IPS-20b (cell line): Measurements from ENCODE around the gene BCL2.
"Not testable (repeated sequence)": the region's sequence is repeated elsewhere in the genome, so short reads cannot be mapped to it uniquely, and the experiment has no call there.

Source experiments
- H3K27ac ChIP-seq: one replicate; pipeline ENCODE4 v1.5.1; 2013; ENCODE audit warnings: low read length
- H3K27me3 ChIP-seq: 2 replicates; pipeline ENCODE4 v1.6.1; 2013; ENCODE audit warnings: mild to moderate bottlenecking, low read length, inconsistent platforms; ENCODE audit not compliant: insufficient read depth
- H3K36me3 ChIP-seq: 2 replicates; pipeline ENCODE4 v1.6.1; 2013; ENCODE audit warnings: low read depth, mild to moderate bottlenecking, inconsistent platforms, low read length, moderate library complexity; ENCODE audit not compliant: insufficient read depth
- H3K4me1 ChIP-seq: 2 replicates; pipeline ENCODE4 v1.6.1; 2013; ENCODE audit warnings: mild to moderate bottlenecking, control low read depth, inconsistent platforms, low read length, moderate library complexity; ENCODE audit not compliant: insufficient read depth
- H3K4me3 ChIP-seq: 2 replicates; pipeline ENCODE4 v1.5.1; 2013; ENCODE audit warnings: mild to moderate bottlenecking, low read length, inconsistent platforms
- H3K9ac ChIP-seq: 2 replicates; pipeline ENCODE4 v1.6.1; 2013; ENCODE audit warnings: low read depth, mild to moderate bottlenecking, inconsistent platforms, low read length, moderate library complexity
- H3K9me3 ChIP-seq: 2 replicates; pipeline ENCODE4 v1.6.1; 2013; ENCODE audit warnings: mild to moderate bottlenecking, low read depth, low read length, inconsistent platforms; ENCODE audit not compliant: insufficient read depth

BCL2 gene

GRCh38 chr18:63244607-63245006 lies 75.0 kb downstream of the BCL2 start:
- H3K27ac ChIP-seq = no peak overlapping the region
- H3K27me3 ChIP-seq = no peaks in the 10 kb centered on the region
- H3K9me3 ChIP-seq = no peaks in the 10 kb centered on the region
- no peak overlapping the region for H3K9ac ChIP-seq
- no peaks in the 10 kb centered on the region for H3K36me3 ChIP-seq
- H3K4me1 ChIP-seq = no peaks in the 10 kb centered on the region
- no peak overlapping the region for H3K4me3 ChIP-seq

DNA sequence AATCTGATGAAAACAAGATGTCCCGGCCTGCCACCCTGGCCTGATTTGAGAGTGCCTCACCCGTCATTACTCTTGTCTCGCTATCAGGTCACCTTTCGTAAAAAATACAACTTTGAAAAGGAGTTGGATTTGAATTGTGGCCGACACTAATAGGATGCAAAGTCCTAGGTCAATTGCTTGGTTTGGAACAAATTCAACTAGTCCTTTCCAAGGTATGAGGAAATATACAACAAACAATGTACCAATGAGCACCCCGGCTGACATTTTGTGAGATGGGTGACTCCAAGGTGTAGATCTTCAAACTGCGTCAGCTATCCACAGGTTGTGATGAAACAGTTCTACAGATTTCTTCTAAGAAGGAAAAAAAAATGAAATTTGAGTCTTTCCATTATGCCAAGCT lies 77.8 kb downstream of the BCL2 start:
- Histone ChIP-seq H3K9ac (no peak overlapping the region), H3K36me3 (no peaks in the 10 kb centered on the region), H3K27ac (no peak overlapping the region), H3K9me3 (no peaks in the 10 kb centered on the region), H3K4me3 (no peak overlapping the region), H3K27me3 (no peaks in the 10 kb centered on the region), H3K4me1 (peaks cover 20% of the 10 kb centered on the region)

DNA sequence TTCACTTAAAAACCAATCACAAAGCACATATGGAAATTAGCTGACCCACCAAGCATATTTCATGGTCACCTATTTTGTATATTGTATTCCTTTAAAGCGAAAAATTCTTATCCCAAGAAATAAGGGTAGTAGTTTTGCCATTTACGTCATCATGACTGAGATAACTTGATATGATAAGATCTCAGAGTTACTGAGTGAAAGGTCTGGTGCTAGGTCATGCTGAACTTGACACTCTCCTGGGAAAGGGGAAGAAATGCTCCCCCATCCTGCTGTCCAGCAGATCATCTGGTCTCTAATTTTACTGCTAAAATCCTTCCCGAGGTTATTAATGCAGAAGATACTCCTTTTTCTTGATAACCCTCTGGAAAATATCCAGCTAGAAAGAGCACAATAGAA lies 78.3 kb downstream of the BCL2 start:
- Histone ChIP-seq H3K4me1 (peaks cover 20% of the 10 kb centered on the region), H3K9ac (no peak overlapping the region), H3K27me3 (no peaks in the 10 kb centered on the region), H3K27ac (no peak overlapping the region), H3K36me3 (no peaks in the 10 kb centered on the region), H3K9me3 (no peaks in the 10 kb centered on the region), H3K4me3 (no peak overlapping the region)

- H3K36me3 ChIP-seq = no peaks in the 10 kb centered on the region
- H3K4me3 ChIP-seq = no peak overlapping the region
- H3K4me1 ChIP-seq = peaks cover 20% of the 10 kb centered on the region
- H3K9ac ChIP-seq = no peak overlapping the region
- no peak overlapping the region for H3K27ac ChIP-seq
- H3K27me3 ChIP-seq = no peaks in the 10 kb centered on the region
- no peaks in the 10 kb centered on the region for H3K9me3 ChIP-seq
Observed at GRCh38 chr18:63240531-63241316, 78.8 kb downstream of the BCL2 start.

DNA sequence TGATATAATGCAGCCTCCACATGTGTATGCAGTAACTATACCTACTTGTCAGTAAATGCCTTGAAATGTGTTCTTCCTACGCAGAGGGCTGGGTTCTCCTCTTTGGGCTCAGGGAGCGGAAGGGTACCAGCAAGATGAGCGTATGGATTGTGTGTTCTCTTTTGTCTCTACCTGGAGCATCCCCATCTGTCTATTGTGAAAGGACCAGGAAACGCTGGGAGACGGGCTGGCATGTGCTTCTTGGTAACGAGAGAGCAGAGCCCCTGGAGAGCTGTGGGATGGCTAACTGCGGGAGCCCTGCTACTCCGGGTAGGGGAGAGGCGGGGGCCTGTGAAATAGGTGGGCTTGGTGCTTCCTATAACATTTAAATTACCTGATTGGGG lies 80.9 kb downstream of the BCL2 start:
- Histone ChIP-seq H3K4me3 (peak overlapping the region; percentile 9; the same call in 1 of the 2 replicates), H3K27me3 (no peaks in the 10 kb centered on the region), H3K36me3 (no peaks in the 10 kb centered on the region), H3K4me1 (peaks cover 20% of the 10 kb centered on the region), H3K27ac (no peak overlapping the region), H3K9ac (peak overlapping the region; percentile 7; the same call in 1 of the 2 replicates), H3K9me3 (no peaks in the 10 kb centered on the region)

DNA sequence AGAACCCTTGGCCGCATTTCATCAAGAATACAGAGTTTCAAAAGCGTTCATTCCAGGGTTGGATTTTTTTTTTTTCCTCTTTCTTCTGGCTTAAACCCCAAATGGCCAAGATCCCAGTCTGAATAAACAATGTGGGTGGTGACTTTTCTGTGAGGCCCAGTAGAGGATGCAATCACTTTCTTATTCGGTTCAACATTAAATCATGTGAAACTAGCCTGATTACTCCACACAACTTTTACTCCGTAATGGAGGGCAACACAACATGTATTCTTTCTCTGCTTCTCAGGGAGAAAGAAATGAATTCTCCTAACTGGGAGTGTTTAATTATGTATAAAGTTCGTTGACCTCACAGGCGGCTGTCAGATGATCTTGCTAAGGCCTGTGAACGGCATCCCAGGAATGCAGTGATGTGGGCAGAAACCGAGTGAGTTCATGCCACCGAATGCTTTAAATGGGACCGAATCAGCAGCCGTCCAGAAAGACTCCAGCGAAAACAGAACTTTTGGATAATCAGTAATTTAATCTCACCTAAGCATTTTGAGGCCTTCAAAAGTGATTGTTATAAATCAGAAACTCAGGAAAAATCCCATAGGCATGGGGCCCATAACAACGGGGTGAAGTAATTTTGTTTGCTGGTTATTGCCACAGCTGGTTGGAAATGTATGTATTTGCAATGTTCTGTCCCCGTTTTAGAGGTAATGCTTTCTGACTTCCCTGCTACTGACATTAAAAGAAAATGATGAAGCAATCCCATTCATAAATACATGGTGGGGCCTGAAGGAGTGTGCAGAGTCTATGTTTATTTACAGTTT lies 81.5 kb downstream of the BCL2 start:
- no peaks in the 10 kb centered on the region for H3K36me3 ChIP-seq

GRCh38 chr18:63236921-63237846 lies 82.4 kb downstream of the BCL2 start:
- Histone ChIP-seq H3K27ac (no peak overlapping the region), H3K4me1 (peaks cover 20% of the 10 kb centered on the region), H3K36me3 (no peaks in the 10 kb centered on the region), H3K9me3 (no peaks in the 10 kb centered on the region), H3K27me3 (no peaks in the 10 kb centered on the region), H3K9ac (no peak overlapping the region), H3K4me3 (no peak overlapping the region)

More for the DNA sequence above, 81.5 kb downstream of the BCL2 start:
- Histone ChIP-seq H3K9me3 (no peaks in the 10 kb centered on the region), H3K27ac (no peak overlapping the region), H3K9ac (peak overlapping the region; percentile 7; the same call in 1 of the 2 replicates), H3K4me1 (peaks cover 20% of the 10 kb centered on the region), H3K4me3 (peak overlapping the region; percentile 9; the same call in 1 of the 2 replicates), H3K27me3 (no peaks in the 10 kb centered on the region)

DNA sequence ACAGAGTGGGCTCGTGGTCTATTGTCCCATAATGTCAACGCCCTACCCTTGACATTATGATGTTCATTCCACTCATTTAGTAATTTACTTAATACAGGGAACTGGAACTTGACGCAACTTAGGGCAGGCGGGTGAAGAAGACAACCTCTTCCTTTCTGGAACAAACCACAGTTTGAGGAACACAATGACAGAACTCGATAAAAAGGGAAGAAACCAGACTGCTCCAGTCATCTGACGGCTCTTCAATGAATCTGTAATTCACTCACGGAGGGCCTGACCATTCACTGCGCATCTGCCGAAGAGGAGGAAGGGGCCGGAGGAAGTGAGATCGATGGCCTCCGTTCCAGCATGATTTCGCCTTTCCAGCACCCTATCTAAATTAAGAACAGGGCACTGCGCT lies 83.2 kb downstream of the BCL2 start:
- Histone ChIP-seq H3K4me3 (no peak overlapping the region), H3K27ac (no peak overlapping the region), H3K36me3 (no peaks in the 10 kb centered on the region)

DNA sequence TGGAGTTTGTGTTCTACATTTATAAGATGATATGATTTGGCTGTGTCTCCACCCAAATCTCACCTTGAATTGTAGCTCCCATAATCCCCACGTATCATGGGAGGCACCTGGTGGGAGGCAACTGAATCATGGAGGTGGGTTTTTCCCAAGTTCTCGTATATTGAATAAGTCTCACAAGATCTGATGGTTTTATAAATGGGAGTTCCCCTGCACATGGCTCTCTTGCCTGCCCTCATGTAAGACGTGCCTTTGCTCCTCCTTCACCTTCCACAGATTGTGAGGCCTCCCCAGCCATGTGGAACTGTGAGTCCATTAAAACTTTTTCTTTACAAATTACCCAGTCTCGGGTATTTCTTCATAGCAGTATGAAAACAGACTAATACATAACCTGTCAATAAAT lies 83.6 kb downstream of the BCL2 start:
- not testable (repeated sequence) for H3K27ac ChIP-seq, H3K9me3 ChIP-seq, H3K36me3 ChIP-seq, H3K4me3 ChIP-seq, H3K9ac ChIP-seq, H3K27me3 ChIP-seq
- peaks cover 20% of the 10 kb centered on the region for H3K4me1 ChIP-seq

More for the DNA sequence above, 83.2 kb downstream of the BCL2 start:
- no peaks in the 10 kb centered on the region for H3K27me3 ChIP-seq
- no peak overlapping the region for H3K9ac ChIP-seq
- H3K4me1 ChIP-seq = peaks cover 20% of the 10 kb centered on the region
- no peaks in the 10 kb centered on the region for H3K9me3 ChIP-seq

DNA sequence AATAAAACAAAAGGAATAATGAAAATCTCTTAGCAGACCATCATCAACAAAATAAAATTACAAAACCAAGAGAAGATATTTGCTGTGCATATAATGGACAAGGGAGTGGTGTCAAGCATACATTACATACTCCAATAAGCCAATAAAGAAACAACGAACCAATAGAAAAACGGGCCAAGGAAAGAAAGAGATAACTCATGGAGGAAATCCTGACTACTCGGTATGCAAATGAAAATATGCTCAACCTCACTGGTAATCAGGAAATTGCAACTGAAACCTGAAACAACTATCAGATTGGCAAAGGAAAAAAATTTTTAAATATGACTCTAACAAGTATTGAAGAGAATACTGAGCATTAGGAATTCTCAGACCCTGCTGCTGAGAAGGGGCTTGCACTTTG lies 84.7 kb downstream of the BCL2 start:
- H3K9ac ChIP-seq = no peak overlapping the region
- no peaks in the 10 kb centered on the region for H3K27me3 ChIP-seq
- no peak overlapping the region for H3K27ac ChIP-seq
- H3K9me3 ChIP-seq = no peaks in the 10 kb centered on the region
- H3K36me3 ChIP-seq = no peaks in the 10 kb centered on the region
- no peak overlapping the region for H3K4me3 ChIP-seq
- peaks cover 20% of the 10 kb centered on the region for H3K4me1 ChIP-seq

DNA sequence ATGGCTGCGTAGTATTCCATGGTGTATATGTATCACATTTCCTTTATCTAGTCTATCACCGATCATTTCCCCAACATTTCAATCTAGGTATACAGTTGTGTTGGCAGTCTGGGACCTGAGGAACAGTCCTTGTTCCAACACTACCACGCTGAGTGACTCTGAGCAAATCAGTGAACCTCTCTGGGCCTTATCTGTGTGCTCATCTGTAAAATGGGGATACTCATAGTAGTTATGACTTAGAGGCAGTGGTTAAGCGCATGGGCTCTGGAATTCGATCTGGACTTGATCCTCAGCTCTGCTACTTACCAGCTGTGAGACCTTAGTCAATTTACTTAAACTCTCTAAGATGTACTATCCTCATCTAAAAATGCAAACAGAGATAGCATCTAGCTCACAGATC lies 85.1 kb downstream of the BCL2 start:
- Histone ChIP-seq H3K27ac (no peak overlapping the region), H3K4me1 (peaks cover 20% of the 10 kb centered on the region), H3K27me3 (no peaks in the 10 kb centered on the region), H3K36me3 (no peaks in the 10 kb centered on the region), H3K9me3 (no peaks in the 10 kb centered on the region), H3K9ac (no peak overlapping the region), H3K4me3 (no peak overlapping the region)
